ENCODE measurements around the gene STAC2. TPM values are rescaled to one million over a fixed set of nuclear protein-coding genes. Genes with fewer than 3 reads are reported as not detected.
A peak's percentile ranks its signal among the peaks of the same experiment; 100 is the strongest.

The STAC2 gene
- total and polyA plus RNA-seq, 12 donors, result 0.09 to 4.9 (median 0.51) TPM; not detected in 1

DNA sequence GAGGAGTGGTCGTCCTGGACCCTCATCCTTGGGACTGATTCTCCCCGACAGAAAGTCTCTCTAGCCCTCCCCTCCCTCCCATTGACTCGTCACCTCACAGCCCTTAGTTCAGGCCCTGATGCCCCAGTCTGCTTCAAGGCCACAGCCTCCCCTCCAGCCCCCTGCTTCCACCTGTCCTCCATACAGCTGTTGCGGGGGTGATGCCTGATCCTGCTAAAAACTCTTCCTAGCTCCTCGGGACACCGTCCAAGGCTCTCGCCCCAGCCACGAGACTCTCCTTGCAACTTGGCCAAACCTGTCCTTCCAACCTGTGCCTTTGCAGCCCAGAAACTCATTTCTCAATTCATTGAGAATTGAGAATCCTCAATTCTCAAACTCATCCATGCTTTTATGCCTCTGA, 6.8 kb downstream of the STAC2 start:
- TF ChIP-seq, protein P1, sequence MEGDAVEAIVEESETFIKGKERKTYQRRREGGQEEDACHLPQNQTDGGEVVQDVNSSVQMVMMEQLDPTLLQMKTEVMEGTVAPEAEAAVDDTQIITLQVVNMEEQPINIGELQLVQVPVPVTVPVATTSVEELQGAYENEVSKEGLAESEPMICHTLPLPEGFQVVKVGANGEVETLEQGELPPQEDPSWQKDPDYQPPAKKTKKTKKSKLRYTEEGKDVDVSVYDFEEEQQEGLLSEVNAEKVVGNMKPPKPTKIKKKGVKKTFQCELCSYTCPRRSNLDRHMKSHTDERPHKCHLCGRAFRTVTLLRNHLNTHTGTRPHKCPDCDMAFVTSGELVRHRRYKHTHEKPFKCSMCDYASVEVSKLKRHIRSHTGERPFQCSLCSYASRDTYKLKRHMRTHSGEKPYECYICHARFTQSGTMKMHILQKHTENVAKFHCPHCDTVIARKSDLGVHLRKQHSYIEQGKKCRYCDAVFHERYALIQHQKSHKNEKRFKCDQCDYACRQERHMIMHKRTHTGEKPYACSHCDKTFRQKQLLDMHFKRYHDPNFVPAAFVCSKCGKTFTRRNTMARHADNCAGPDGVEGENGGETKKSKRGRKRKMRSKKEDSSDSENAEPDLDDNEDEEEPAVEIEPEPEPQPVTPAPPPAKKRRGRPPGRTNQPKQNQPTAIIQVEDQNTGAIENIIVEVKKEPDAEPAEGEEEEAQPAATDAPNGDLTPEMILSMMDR (IDR thresholded peaks at IDR 0.05), result no peak

DNA sequence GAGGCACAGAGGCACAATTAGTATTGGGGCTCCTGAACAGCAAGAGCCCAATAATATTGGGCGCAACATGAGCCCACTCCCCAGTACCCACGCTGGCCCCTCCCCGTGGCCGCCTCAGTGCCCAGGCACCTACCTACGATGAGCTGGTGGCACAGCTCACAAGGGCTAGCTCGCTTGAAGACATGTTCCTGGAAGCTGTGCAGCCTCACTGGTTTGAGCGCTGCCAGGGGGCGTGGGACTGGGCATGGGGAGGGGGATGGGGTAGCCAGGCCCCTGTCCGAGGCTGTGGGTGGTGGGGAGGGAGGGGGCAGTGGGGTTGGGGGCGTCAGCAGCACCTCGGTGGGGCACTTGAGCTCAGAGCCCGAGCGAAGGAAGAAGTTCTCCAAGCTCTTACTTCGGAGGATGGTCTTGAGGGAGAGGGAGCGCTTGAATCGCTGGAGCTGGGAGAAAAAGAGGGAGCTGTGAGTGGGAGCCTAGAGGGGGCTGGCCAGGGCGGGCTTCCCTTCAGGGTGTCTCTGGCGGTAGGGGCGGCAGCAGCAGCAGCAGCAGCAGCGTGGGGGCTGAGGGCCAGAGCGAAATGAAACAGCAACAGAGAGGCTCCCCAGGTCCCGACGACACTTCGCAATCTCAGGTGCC, 7.9 kb downstream of the STAC2 start:
- Histone ChIP-seq H3K4me1 (peaks cover 0 to 10% (median 4%) of the 10 kb centered on the region in 9 donors), H3K9me3 (no peaks in the 10 kb centered on the region), H3K36me3 (no peaks in the 10 kb centered on the region), H3K27me3 (peaks cover 0 to 10% (median 0%) of the 10 kb centered on the region in 7 donors), H3K4me3 (no peak overlapping the region), H3K27ac (no peak overlapping the region)
- no peak for ATAC-seq
- WGBS, 2 donors, result 27 to 28% methylated on average over 24 of the region's 24 CpGs
- intact Hi-C loops (cut with DNase I), result no loop called here
- no peak for DNase-seq
- TF ChIP-seq, protein P1 (IDR thresholded peaks at IDR 0.05), result no peak

More for the DNA sequence above, 6.8 kb downstream of the STAC2 start:
- 69 to 74% methylated on average over 8 of the region's 8 CpGs for WGBS, 2 donors
- DNase-seq (no peak), ATAC-seq (no peak)
- Histone ChIP-seq H3K36me3 (no peaks in the 10 kb centered on the region), H3K27ac (no peak overlapping the region), H3K9me3 (no peaks in the 10 kb centered on the region), H3K27me3 (peaks cover 0 to 18% (median 0%) of the 10 kb centered on the region in 7 donors), H3K4me3 (no peak overlapping the region), H3K4me1 (peaks cover 0 to 10% (median 4%) of the 10 kb centered on the region in 9 donors)
- intact Hi-C loops (cut with DNase I), result no loop called here

DNA sequence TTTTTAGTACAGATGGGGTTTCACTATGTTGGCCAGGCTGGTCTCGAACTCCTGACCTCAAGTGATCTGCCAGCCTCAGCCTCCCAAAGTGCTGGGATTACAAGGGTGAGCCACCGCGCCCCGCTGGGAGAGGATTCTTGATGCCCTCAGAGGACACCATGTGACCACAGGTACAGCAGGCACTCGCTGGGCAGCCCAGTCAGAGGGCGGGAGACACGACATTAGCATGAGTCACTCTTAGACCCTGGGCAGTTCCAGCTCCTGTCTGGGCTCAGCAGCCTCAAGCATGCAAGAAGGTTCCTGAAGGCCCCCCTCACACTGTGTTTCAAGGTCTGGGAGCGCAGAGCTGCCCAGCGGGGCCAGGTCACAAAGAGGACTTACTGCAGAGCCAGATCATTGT, 11.9 kb downstream of the STAC2 start:
- 79 to 80% methylated on average over 9 of the region's 9 CpGs for WGBS, 2 donors
- ATAC-seq, result no peak
- TF ChIP-seq, protein P1 (IDR thresholded peaks at IDR 0.05), result no peak
- H3K27me3 ChIP-seq, result peaks cover 0 to 27% (median 7%) of the 10 kb centered on the region in 7 donors
- no peaks in the 10 kb centered on the region for H3K36me3 ChIP-seq
- H3K4me3 ChIP-seq, result no peak overlapping the region
- peaks cover 9 to 23% (median 16%) of the 10 kb centered on the region in 9 donors for H3K4me1 ChIP-seq
- no peaks in the 10 kb centered on the region for H3K9me3 ChIP-seq
- no peak overlapping the region for H3K27ac ChIP-seq
- intact Hi-C loops (cut with DNase I), result no loop called here
- DNase-seq, result no peak

DNA sequence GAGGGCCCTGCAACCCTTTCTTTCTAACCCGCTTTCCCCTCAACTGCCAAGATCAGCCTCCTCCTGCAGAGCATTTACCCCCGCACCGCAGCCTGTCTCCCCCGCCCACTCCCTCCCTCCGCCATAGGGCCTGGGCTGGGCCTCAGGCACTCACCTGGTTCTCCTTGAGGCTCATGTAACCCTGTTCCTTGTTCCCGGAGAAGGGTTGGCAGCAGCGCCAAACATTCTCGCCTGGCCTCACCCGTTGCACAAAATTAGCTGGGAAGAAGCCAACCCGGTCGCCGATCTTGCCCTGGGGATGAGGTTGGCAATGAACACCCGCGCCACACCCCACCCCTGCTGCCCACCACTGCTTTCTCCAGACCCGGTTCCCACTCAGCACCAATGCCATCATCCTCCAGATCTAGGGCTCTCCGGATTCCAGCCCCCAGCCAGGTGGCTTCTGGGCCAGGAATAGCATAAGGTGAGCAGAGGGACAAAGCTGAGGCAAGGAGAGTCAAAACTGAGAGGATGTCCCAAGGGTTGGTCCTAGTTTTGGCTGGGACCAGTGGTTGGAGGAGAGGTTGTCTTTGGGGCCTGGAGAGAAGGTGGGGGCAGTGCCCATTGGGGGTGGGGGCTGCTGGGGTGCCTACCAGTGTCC, 12.8 kb downstream of the STAC2 start:
- peaks cover 9 to 24% (median 17%) of the 10 kb centered on the region in 9 donors for H3K4me1 ChIP-seq
- intact Hi-C loops (cut with DNase I), result no loop called here
- H3K9me3 ChIP-seq, result no peaks in the 10 kb centered on the region
- H3K36me3 ChIP-seq, result no peaks in the 10 kb centered on the region
- whole genome bisulfite sequencing, 2 donors, result 57 to 61% methylated on average over 16 of the region's 16 CpGs
- ATAC-seq (peak in 2 of 8 donors; percentile 36 to 47), DNase-seq (peak in 1 of 2 donors; percentile 18)
- TF ChIP-seq, protein P1 (IDR thresholded peaks at IDR 0.05), result no peak
- peaks cover 0 to 25% (median 7%) of the 10 kb centered on the region in 7 donors for H3K27me3 ChIP-seq
- peak overlapping the region in 1 of 10 donors; percentile 50 for H3K27ac ChIP-seq
- H3K4me3 ChIP-seq, result no peak overlapping the region
